ENCODE measurements around the gene PSME2. TPM values are rescaled to one million over a fixed set of nuclear protein-coding genes. Genes with fewer than 3 reads are reported as not detected.

PSME2 gene
- total and polyA plus RNA-seq, 2 experiments from 2014 or later: 54.0 to 259 TPM

DNA sequence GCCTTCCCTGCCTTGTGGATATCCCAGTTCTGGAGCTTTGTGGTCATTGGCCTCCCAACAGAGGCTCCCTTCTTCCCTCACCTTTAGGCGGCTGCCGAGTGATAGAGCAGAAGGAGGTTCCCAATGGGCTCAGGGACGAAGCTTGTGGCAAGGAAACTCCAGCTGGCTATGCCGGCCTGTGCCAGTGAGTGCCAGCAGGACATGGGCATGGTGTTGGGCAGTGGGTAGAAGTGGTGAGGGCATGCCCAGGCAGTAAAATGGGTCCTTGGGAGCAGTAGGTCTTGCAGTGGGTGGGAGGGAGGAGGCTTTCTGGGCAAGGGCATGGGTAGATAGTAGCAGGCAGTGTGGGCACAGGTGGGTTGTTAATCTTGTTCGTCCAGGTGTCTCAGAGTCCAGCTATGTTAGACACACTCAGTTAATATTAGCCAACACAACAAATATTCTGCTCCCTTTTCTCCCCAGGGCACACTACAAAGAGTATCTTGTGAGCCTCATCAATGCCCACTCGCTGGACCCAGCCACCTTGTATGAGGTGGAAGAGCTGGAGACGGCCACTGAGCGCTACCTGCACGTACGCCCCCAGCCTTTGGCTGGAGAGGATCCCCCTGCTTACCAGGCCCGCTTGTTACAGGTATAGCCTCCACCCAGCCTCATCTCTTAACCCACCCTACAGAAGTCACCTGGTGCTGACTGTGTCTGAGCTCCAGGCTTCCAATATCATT is 13.5 kb upstream of the PSME2 start:
- Mint-ChIP-seq H3K4me3 (no peak overlapping the region), H3K9me3 (no peaks in the 10 kb centered on the region), H3K27ac (no peak overlapping the region), H3K36me3 (ENCODE audit: low read depth) (peaks cover 59% of the 10 kb centered on the region), H3K4me1 (peaks cover 9% of the 10 kb centered on the region), H3K27me3 (ENCODE audit: insufficient read depth, low read depth, poor library complexity) (peaks cover 4% of the 10 kb centered on the region)
- peaks cover 11% of the 10 kb centered on the region for H3K4me1 ChIP-seq (ENCODE audit: insufficient read depth)
- H3K4me2 ChIP-seq: no peak overlapping the region
- no peak overlapping the region for H3K4me3 ChIP-seq
- no peak overlapping the region for H3K27ac ChIP-seq (ENCODE audit: low read depth)
- no peak overlapping the region for H2AFZ ChIP-seq
- TF ChIP-seq JUNB (IDR thresholded peaks at IDR 0.05; ENCODE audit: unreplicated experiment): no peak
- no peak for TF ChIP-seq STAT1 (IDR thresholded peaks at IDR 0.05; ENCODE audit: unreplicated experiment)
- no peak for TF ChIP-seq POLR2AphosphoS5 (IDR thresholded peaks at IDR 0.05; ENCODE audit: low read depth)
- TF ChIP-seq, protein P1, sequence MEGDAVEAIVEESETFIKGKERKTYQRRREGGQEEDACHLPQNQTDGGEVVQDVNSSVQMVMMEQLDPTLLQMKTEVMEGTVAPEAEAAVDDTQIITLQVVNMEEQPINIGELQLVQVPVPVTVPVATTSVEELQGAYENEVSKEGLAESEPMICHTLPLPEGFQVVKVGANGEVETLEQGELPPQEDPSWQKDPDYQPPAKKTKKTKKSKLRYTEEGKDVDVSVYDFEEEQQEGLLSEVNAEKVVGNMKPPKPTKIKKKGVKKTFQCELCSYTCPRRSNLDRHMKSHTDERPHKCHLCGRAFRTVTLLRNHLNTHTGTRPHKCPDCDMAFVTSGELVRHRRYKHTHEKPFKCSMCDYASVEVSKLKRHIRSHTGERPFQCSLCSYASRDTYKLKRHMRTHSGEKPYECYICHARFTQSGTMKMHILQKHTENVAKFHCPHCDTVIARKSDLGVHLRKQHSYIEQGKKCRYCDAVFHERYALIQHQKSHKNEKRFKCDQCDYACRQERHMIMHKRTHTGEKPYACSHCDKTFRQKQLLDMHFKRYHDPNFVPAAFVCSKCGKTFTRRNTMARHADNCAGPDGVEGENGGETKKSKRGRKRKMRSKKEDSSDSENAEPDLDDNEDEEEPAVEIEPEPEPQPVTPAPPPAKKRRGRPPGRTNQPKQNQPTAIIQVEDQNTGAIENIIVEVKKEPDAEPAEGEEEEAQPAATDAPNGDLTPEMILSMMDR (conservative IDR thresholded peaks at IDR 0.05; ENCODE audit: low read depth in 2 of 2): no peak
- TF ChIP-seq, protein P2, sequence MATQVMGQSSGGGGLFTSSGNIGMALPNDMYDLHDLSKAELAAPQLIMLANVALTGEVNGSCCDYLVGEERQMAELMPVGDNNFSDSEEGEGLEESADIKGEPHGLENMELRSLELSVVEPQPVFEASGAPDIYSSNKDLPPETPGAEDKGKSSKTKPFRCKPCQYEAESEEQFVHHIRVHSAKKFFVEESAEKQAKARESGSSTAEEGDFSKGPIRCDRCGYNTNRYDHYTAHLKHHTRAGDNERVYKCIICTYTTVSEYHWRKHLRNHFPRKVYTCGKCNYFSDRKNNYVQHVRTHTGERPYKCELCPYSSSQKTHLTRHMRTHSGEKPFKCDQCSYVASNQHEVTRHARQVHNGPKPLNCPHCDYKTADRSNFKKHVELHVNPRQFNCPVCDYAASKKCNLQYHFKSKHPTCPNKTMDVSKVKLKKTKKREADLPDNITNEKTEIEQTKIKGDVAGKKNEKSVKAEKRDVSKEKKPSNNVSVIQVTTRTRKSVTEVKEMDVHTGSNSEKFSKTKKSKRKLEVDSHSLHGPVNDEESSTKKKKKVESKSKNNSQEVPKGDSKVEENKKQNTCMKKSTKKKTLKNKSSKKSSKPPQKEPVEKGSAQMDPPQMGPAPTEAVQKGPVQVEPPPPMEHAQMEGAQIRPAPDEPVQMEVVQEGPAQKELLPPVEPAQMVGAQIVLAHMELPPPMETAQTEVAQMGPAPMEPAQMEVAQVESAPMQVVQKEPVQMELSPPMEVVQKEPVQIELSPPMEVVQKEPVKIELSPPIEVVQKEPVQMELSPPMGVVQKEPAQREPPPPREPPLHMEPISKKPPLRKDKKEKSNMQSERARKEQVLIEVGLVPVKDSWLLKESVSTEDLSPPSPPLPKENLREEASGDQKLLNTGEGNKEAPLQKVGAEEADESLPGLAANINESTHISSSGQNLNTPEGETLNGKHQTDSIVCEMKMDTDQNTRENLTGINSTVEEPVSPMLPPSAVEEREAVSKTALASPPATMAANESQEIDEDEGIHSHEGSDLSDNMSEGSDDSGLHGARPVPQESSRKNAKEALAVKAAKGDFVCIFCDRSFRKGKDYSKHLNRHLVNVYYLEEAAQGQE (IDR thresholded peaks at IDR 0.05; ENCODE audit: unreplicated experiment): no peak
- TF ChIP-seq, protein P3, sequence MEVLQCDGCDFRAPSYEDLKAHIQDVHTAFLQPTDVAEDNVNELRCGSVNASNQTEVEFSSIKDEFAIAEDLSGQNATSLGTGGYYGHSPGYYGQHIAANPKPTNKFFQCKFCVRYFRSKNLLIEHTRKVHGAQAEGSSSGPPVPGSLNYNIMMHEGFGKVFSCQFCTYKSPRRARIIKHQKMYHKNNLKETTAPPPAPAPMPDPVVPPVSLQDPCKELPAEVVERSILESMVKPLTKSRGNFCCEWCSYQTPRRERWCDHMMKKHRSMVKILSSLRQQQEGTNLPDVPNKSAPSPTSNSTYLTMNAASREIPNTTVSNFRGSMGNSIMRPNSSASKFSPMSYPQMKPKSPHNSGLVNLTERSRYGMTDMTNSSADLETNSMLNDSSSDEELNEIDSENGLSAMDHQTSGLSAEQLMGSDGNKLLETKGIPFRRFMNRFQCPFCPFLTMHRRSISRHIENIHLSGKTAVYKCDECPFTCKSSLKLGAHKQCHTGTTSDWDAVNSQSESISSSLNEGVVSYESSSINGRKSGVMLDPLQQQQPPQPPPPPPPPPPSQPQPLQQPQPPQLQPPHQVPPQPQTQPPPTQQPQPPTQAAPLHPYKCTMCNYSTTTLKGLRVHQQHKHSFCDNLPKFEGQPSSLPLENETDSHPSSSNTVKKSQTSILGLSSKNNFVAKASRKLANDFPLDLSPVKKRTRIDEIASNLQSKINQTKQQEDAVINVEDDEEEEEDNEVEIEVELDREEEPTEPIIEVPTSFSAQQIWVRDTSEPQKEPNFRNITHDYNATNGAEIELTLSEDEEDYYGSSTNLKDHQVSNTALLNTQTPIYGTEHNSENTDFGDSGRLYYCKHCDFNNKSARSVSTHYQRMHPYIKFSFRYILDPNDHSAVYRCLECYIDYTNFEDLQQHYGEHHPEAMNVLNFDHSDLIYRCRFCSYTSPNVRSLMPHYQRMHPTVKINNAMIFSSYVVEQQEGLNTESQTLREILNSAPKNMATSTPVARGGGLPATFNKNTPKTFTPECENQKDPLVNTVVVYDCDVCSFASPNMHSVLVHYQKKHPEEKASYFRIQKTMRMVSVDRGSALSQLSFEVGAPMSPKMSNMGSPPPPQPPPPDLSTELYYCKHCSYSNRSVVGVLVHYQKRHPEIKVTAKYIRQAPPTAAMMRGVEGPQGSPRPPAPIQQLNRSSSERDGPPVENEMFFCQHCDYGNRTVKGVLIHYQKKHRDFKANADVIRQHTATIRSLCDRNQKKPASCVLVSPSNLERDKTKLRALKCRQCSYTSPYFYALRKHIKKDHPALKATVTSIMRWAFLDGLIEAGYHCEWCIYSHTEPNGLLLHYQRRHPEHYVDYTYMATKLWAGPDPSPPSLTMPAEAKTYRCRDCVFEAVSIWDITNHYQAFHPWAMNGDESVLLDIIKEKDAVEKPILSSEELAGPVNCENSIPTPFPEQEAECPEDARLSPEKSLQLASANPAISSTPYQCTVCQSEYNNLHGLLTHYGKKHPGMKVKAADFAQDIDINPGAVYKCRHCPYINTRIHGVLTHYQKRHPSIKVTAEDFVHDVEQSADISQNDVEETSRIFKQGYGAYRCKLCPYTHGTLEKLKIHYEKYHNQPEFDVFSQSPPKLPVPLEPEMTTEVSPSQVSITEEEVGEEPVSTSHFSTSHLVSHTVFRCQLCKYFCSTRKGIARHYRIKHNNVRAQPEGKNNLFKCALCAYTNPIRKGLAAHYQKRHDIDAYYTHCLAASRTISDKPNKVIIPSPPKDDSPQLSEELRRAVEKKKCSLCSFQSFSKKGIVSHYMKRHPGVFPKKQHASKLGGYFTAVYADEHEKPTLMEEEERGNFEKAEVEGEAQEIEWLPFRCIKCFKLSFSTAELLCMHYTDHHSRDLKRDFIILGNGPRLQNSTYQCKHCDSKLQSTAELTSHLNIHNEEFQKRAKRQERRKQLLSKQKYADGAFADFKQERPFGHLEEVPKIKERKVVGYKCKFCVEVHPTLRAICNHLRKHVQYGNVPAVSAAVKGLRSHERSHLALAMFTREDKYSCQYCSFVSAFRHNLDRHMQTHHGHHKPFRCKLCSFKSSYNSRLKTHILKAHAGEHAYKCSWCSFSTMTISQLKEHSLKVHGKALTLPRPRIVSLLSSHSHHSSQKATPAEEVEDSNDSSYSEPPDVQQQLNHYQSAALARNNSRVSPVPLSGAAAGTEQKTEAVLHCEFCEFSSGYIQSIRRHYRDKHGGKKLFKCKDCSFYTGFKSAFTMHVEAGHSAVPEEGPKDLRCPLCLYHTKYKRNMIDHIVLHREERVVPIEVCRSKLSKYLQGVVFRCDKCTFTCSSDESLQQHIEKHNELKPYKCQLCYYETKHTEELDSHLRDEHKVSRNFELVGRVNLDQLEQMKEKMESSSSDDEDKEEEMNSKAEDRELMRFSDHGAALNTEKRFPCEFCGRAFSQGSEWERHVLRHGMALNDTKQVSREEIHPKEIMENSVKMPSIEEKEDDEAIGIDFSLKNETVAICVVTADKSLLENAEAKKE (CRISPR knock-in tag; IDR thresholded peaks at IDR 0.05): no peak
- no peak for TF ChIP-seq CREB1 (CRISPR knock-in tag; IDR thresholded peaks at IDR 0.05; ENCODE audit: low read depth)
- no peak for TF ChIP-seq ZNF331 (CRISPR knock-in tag; IDR thresholded peaks at IDR 0.05; ENCODE audit: low read depth)
- TF ChIP-seq EZH2 (IDR thresholded peaks at IDR 0.05; ENCODE audit: low read depth, unreplicated experiment): no peak
- TF ChIP-seq EZH2phosphoT487 (IDR thresholded peaks at IDR 0.05; ENCODE audit: unreplicated experiment): no peak
- TF ChIP-seq ZNF114 (CRISPR knock-in tag; IDR thresholded peaks at IDR 0.05): no peak
- TF ChIP-seq, protein P4, sequence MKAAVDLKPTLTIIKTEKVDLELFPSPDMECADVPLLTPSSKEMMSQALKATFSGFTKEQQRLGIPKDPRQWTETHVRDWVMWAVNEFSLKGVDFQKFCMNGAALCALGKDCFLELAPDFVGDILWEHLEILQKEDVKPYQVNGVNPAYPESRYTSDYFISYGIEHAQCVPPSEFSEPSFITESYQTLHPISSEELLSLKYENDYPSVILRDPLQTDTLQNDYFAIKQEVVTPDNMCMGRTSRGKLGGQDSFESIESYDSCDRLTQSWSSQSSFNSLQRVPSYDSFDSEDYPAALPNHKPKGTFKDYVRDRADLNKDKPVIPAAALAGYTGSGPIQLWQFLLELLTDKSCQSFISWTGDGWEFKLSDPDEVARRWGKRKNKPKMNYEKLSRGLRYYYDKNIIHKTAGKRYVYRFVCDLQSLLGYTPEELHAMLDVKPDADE (IDR thresholded peaks at IDR 0.05): no peak
- TF ChIP-seq NANOG (IDR thresholded peaks at IDR 0.05; ENCODE audit: borderline replicate concordance): no peak
- no peaks in the 10 kb centered on the region for H3K9me2 ChIP-seq (ENCODE audit: insufficient read depth)
- ATAC-seq (no peak), DNase-seq (ENCODE audit: low spot score) (no peak)
- H3K79me2 ChIP-seq (replicated peaks; ENCODE audit: insufficient read depth): no peaks in the 10 kb centered on the region
- H4K20me1 ChIP-seq (replicated peaks; ENCODE audit: insufficient read depth): peaks cover 7% of the 10 kb centered on the region; the same call in 1 of the 2 replicates
- H3F3A ChIP-seq (replicated peaks; ENCODE audit: low read depth): peaks cover 12% of the 10 kb centered on the region; the same call in 1 of the 2 replicates
- peaks cover 10% of the 10 kb centered on the region; the same call in 1 of the 2 replicates for H3K36me3 ChIP-seq (ENCODE audit: insufficient read depth)
- no peaks in the 10 kb centered on the region for H3K27me3 ChIP-seq (ENCODE audit: insufficient read depth)
